Osteoblast (primary cell): ENCODE data around the gene SGCG. TPM values are rescaled to one million over a fixed set of nuclear protein-coding genes. Genes with fewer than 3 reads are reported as not detected.

Experiments
- DNase-seq: peaks from one replicate; pipeline ENCODE4 v3.0.0; 2011; ENCODE audit warnings: low spot score, mixed read lengths; ENCODE audit not compliant: insufficient read length; ENCODE audit errors: missing footprints
- H2AFZ ChIP-seq: 2 replicates; pipeline ENCODE4 v1.6.0; 2011; ENCODE audit warnings: mild to moderate bottlenecking, low read length
- H3K27ac ChIP-seq: 2 replicates; pipeline ENCODE4 v1.5.1; 2011; ENCODE audit warnings: mild to moderate bottlenecking, low read depth, low read length, moderate library complexity
- H3K27me3 ChIP-seq: 2 replicates; pipeline ENCODE4 v1.6.0; 2012; ENCODE audit warnings: mild to moderate bottlenecking, control low read depth, inconsistent platforms, low read length, moderate library complexity; ENCODE audit not compliant: insufficient read depth
- H3K36me3 ChIP-seq: 2 replicates; pipeline ENCODE4 v1.5.1; 2011; ENCODE audit warnings: mild to moderate bottlenecking, low read length, control low read depth, moderate library complexity; ENCODE audit not compliant: insufficient read depth
- H3K4me1 ChIP-seq: 2 replicates; pipeline ENCODE4 v1.5.1; 2011; ENCODE audit warnings: mild to moderate bottlenecking, low read length, control low read depth, moderate library complexity; ENCODE audit not compliant: insufficient read depth
- H3K4me2 ChIP-seq: 2 replicates; pipeline ENCODE4 v1.6.0; 2011; ENCODE audit warnings: mild to moderate bottlenecking, low read length; ENCODE audit not compliant: insufficient read depth
- H3K4me3 ChIP-seq: fragments of 200-600 bp; sonication (generic); 3 replicates; pipeline ENCODE4 v1.5.1; 2012; ENCODE audit warnings: mild to moderate bottlenecking, low read length, inconsistent platforms; ENCODE audit not compliant: insufficient read depth
- H3K79me2 ChIP-seq: 2 replicates; pipeline ENCODE4 v1.6.0; 2012; ENCODE audit warnings: mild to moderate bottlenecking, low read length, control low read depth, inconsistent platforms; ENCODE audit not compliant: insufficient read depth
- H3K9me3 ChIP-seq: 2 replicates; pipeline ENCODE4 v1.5.1; 2011; ENCODE audit warnings: low read depth, low read length, control low read depth
- H4K20me1 ChIP-seq: 2 replicates; pipeline ENCODE4 v1.6.0; 2012; ENCODE audit warnings: mild to moderate bottlenecking, low read length, control low read depth; ENCODE audit not compliant: insufficient read depth
- CTCF ChIP-seq: IDR thresholded peaks from 2 replicates; pipeline ENCODE4 v1.5.1; 2011; ENCODE audit warnings: mild to moderate bottlenecking, low read depth, low read length, moderate library complexity; ENCODE audit errors: extremely low read depth
- total RNA-seq: library from RNA; depleted of rRNA; stranded (reverse); fragments of >200 nt; gene quantifications from 2 replicates; pipeline ENCODE4 v1.2.3, GENCODE V29; 2012

The SGCG gene
- total RNA-seq, 1 donor, result 1.4 TPM

DNA sequence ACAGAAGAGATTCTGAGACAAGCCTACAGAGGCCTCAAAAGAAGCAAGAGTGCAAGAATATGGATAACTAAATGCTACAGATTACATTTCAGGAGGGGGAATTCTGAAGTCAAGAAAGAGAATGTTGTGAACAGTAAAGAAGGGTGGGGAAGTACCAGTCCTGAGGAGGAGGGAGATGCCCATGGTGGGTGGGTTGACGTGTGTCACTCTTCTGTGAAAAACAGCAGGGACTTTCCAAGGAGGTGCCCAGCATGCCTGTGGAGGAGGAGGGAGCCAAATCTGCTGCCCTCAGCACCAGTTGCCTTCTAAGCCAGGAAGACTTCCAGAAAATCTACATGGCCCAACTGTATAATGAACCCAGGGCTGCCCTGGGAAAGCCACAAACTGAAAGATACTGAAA, 87.7 kb downstream of the SGCG start:
- Histone ChIP-seq H3K4me2 (no peak overlapping the region), H2AFZ (no peak overlapping the region), H3K36me3 (no peaks in the 10 kb centered on the region), H3K4me1 (no peaks in the 10 kb centered on the region), H3K9me3 (no peaks in the 10 kb centered on the region), H3K27me3 (no peaks in the 10 kb centered on the region), H3K4me3 (no peak overlapping the region), H4K20me1 (no peaks in the 10 kb centered on the region), H3K79me2 (no peaks in the 10 kb centered on the region), H3K27ac (no peak overlapping the region)
- DNase-seq, result no peak
- TF ChIP-seq CTCF, result no peak

DNA sequence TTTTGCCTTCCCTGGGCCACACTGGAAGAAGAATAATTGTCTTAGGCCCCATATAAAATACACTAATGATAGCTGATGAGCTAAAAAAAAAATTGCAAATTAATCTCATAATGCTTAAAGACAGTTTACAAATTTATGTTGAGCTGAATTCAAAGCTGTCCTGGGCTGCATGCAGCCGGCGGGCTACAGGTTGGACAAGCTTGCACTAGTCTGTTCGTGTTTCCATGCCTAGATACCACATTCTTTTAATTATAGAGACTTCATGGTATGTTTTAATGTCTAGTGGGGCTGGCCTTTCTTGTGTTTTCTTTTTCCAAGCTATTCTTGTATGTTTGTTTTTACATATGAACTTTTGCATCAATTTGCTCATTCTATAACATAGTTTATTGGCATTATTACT, 90.6 kb downstream of the SGCG start:
- H3K27ac ChIP-seq, result no peak overlapping the region
- DNase-seq, result no peak

DNA sequence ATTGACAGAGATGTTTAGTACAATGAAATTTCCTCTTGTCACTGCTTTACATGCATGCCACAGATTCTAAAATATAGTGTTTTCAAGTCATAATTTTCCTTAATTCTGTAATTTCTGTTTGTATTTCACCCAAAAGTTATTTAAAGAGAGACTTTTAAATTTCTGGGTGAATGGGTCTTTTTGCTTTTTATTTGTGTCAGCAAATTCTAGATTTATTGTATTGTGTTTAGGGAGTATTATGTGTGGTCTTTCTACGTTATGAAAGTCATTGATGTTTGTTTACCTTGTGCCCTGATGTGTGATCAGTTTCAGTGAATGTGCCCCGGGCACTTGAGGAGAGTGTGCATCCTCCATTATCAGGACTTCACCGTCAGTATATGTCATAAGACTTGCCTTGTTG, 92.7 kb downstream of the SGCG start:
- Histone ChIP-seq H3K36me3 (no peaks in the 10 kb centered on the region), H3K4me3 (no peak overlapping the region), H3K27me3 (no peaks in the 10 kb centered on the region), H3K4me2 (no peak overlapping the region), H3K27ac (no peak overlapping the region), H3K79me2 (no peaks in the 10 kb centered on the region), H4K20me1 (no peaks in the 10 kb centered on the region), H3K4me1 (no peaks in the 10 kb centered on the region), H2AFZ (no peak overlapping the region), H3K9me3 (no peaks in the 10 kb centered on the region)
- no peak for TF ChIP-seq CTCF
- DNase-seq, result no peak

More for the DNA sequence above, 90.6 kb downstream of the SGCG start:
- Histone ChIP-seq H2AFZ (no peak overlapping the region), H3K9me3 (no peaks in the 10 kb centered on the region), H3K4me2 (no peak overlapping the region), H3K36me3 (no peaks in the 10 kb centered on the region), H3K4me3 (no peak overlapping the region), H3K79me2 (no peaks in the 10 kb centered on the region), H4K20me1 (no peaks in the 10 kb centered on the region), H3K4me1 (no peaks in the 10 kb centered on the region), H3K27me3 (no peaks in the 10 kb centered on the region)
- TF ChIP-seq CTCF, result no peak

DNA sequence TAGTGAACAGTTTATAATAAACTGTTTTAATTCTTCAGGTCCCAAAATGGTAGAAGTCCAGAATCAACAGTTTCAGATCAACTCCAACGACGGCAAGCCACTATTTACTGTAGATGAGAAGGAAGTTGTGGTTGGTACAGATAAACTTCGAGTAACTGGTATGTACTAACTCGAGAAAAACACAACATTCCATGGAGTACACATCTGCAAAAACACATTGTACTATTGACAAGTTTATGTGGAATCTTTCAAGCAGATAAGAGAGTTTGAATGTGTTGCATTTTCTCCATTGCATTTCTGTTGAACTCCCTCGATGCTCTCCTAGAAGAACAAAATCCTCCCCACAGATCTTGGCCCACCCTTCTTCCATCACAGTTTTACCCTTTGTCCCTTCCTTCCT, 98.5 kb downstream of the SGCG start:
- H2AFZ ChIP-seq, result no peak overlapping the region
- H3K4me2 ChIP-seq, result no peak overlapping the region
- H3K27me3 ChIP-seq, result no peaks in the 10 kb centered on the region
- TF ChIP-seq CTCF, result no peak
- H3K4me3 ChIP-seq, result no peak overlapping the region
- no peaks in the 10 kb centered on the region for H3K79me2 ChIP-seq
- H3K4me1 ChIP-seq, result no peaks in the 10 kb centered on the region
- H3K27ac ChIP-seq, result no peak overlapping the region
- DNase-seq, result no peak
- no peaks in the 10 kb centered on the region for H3K9me3 ChIP-seq
- H3K36me3 ChIP-seq, result no peaks in the 10 kb centered on the region
- no peaks in the 10 kb centered on the region for H4K20me1 ChIP-seq
